Measurements from ENCODE around the gene EXOC5. TPM values are rescaled to one million over a fixed set of nuclear protein-coding genes. Genes with fewer than 3 reads are reported as not detected.

Gene EXOC5
- polyA plus RNA-seq, 4 donors, result 76.1 to 90.8 (median 78.5) TPM

DNA sequence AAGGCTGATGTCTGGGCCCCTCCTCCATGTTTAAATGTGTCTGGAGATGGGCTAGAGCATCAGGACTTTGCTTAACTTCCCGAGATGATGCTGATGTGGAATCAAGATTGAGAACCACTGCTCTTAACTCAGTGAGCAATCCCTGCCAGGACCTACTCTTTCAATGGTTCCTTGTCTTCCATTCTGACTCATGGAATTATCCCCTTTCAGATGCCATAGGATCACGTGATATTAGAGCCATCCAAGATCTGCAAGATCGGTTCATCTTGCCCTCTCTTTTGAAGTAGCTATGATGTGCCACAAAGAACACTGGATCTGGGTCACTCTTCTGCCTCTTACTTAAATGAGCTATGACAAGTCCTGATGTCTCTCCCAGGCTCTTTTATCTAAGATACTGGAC lies 96.8 kb downstream of the EXOC5 start:
- DNase-seq (ENCODE audit: low read depth in 4 of 4, low spot score in 3 of 4), result no peak

DNA sequence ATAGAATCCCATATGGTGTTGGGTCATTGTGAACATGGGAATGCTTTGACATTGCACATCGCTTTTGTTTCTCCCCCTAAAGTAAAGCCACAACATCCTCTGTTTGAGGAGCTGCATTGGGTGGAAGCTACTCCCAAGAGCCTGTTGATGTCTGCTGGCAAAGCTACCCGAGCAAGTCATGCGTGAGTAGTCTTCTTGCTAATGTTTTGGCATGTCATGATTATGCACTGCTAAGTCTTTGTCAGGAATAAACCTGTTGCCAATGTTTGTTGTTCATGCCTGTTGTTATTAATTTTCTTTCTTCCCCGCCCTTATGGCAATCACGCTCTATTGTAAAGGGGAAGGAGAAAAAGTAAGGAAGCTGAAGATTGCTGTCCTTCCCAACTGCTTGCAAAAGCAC lies 97.3 kb downstream of the EXOC5 start:
- no peak for DNase-seq (ENCODE audit: low read depth in 4 of 4, low spot score in 3 of 4)

DNA sequence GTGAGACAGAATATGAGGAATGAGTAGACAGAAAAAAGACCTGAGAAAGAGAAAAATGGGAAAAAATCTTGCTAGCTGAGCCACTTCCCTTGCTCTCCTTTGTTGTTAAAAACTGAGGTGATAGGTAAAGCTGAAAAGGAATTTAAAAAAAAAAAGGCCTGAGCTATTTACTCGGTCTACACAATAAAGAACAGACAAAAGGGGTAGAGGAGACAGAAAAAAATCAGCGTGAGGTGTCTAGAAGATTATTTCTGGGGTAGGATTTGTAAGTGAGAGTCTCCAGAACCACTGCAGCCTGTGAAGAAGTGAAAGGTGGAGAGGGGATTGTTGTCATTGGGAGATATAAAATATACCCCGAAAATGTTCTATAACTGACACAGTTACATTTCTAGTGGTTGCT lies 98.8 kb downstream of the EXOC5 start:
- no peak for DNase-seq (ENCODE audit: low read depth in 4 of 4, low spot score in 3 of 4)

DNA sequence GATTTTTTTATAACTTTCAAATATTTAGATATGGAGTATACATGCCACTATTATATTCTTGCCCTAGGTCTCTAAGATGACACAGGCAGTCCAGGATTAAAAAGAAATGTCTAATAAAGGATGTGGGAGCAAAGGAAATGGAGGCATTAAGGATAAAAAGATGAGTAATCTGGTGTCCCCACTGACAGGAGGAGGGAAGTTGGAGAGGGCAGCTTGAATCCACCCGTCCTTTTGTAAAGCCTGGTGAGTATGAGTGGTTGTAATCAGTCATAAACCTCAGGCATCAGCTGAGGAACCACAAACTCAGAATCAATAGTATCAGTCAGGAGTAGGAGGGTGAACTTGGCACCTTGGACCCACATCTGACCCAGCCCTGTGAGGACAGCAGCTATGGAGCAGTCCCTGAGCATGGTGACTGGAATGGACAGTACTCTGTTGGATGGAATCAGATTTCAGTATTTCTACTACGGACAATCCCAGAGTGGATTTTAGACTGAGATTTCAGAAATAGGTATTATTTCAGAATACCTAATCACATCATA lies 100.5 kb downstream of the EXOC5 start:
- DNase-seq (ENCODE audit: low read depth in 4 of 4, low spot score in 3 of 4), result no peak

DNA sequence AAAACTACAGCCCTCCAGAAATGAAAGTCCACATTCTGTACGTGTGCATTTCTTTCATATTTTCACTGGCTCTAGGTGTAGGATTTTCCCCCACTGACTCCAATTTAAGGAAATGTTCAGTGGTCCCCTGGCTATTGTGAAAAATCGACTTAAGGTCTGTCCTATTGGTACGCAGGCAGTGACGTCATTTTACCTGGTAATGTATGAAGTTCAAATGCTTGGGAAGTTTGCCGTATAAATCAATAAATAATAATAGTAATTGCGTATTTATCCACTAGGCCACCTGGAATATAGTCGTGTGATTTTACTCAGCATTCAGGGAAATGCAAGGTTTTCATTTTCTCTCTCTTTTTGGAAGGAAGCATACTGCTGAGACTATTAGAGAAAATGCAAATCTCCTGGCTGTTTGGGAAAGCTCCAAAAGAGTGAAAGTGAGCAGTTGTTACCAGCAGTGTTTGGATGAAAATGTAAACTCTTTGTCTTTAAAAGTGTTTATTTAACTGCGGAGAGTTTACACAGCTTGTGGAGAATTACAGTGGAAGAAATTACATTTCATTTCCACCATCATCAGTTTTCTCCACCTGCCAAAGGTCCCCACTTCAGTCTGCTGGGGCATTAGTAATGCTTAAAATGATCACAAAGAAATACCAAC lies 107.0 kb downstream of the EXOC5 start:
- no peak for DNase-seq (ENCODE audit: low read depth in 4 of 4, low spot score in 3 of 4)

DNA sequence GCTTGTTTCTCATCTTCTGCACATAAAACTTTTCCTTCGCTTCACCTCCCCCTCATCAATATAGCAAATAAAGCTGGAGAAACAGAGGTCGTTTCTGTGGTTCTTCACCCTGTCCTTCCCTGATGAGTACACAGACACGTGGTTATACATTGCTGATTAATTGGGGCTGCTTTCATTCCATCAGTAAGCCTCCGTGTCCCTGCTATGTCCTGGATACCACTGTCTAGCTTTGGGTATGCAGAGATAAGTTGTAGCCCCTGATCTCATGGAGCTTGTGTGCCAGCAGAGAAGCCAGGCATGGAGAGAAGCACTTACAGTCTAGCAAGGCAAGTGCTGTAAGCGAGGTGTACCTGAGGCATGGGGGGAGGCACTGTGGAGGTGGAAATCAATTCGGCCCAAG lies 108.4 kb downstream of the EXOC5 start:
- DNase-seq (ENCODE audit: low read depth in 4 of 4, low spot score in 3 of 4), result no peak

DNA sequence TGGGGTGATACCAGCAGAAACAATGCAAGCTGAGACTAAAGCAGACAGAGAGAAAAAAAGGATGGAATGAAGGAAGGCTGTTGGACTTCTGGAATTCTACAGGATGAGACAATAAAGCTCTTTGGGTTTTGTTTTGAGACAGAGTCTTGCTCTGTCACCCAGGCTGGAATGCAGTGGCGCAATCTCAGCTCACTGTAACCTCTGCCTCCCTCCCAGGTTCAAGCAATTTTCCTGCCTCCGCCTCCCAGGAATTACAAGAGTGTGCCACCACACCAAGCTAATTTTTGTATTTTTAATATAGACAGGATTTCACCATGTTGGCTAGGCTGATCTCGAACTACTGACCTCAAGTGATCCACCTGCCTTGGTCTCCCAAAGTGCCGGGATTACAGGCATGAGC lies 115.4 kb downstream of the EXOC5 start:
- DNase-seq (ENCODE audit: low read depth in 4 of 4, low spot score in 3 of 4), result no peak

Other genes with a start within 250 kb of the EXOC5 start
- 10 to 100 TPM; 40.7 to 66.4 (median 57.7) TPM for gene AP5M1, start 66 bp upstream of the EXOC5 start, polyA plus RNA-seq (ENCODE audit: insufficient read length in 4 of 4)
- gene NAA30, start 121.7 kb upstream of the EXOC5 start, polyA plus RNA-seq (ENCODE audit: insufficient read length in 4 of 4), result 10 to 100 TPM; 24.2 to 34.2 (median 29.2) TPM
- gene CCDC198, start 225.0 kb upstream of the EXOC5 start, polyA plus RNA-seq (ENCODE audit: insufficient read length in 4 of 4), result 100 to 1,000 TPM in 3 of 4 donors, 1 to 10 TPM in 1; 3.9 to 416 (median 231) TPM

Data from left renal pelvis (tissue), 4 donors.